ENCODE data around the gene IGSF3.

DNA sequence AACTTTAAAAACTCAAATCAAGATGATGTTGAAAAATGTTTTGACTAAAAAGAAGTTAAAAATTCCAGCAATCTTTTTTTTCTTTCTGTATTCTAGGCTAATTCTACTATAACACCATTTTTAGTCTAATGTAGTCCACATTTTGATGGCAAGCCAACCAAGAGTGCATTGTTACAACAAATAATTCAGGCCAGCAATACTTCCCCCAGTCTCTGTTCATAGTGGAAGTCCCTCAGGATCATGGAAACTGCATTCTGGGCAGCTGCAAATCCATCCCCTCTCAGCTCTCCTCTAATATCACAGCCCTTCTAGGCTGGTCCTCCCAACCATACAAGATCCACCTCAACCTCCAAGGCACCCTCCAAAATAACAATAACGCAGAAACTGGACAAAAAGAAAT lies 89.0 kb downstream of the IGSF3 start:
- TF ChIP-seq CTCF (IDR thresholded peaks at IDR 0.05; ENCODE audit: low read length) = no peak
- no peak for TF ChIP-seq EZH2 (optimal IDR thresholded peaks at IDR 0.05; ENCODE audit: low read depth, low read length)
- TF ChIP-seq EZH2phosphoT487 (IDR thresholded peaks at IDR 0.05; ENCODE audit: low read length) = no peak

All from MM.1S (cell line).